ENCODE results near the gene SAP130. TPM values are rescaled to one million over a fixed set of nuclear protein-coding genes. Genes with fewer than 3 reads are reported as not detected.

Gene SAP130
- total RNA-seq, 1 experiment from 2014 or later: 45.6 TPM

DNA sequence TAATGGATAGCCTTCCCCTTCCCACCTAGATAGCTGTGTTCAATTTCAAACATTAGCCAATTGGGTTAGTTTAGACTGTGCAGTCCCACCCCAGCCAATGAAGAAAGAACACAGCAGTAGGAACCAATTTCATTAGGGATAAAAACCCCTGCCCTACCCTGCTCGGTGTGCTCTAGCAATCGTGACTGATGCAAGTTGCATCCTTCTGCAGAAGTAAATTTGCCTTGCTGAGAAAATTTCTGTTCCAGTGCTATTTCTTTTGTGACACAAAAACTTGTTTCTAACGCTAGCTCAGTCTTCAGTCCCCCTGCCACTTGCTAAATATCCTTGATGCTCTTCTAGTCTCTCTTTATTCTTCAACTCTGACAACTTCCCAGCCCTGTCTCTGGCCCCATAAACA is 15.2 kb upstream of the SAP130 start:
- Histone ChIP-seq H3K23ac (ENCODE audit: insufficient read length, low read depth, low read length) (no peak overlapping the region), H4K91ac (ENCODE audit: insufficient read length, low read depth, low read length) (no peak overlapping the region), H3K4ac (ENCODE audit: low read depth, low read length) (no peak overlapping the region), H3K4me2 (ENCODE audit: insufficient read depth, insufficient read length, low read length) (no peak overlapping the region), H4K5ac (ENCODE audit: insufficient read length, low read depth, low read length) (no peak overlapping the region), H3K18ac (ENCODE audit: insufficient read length, low read depth, low read length) (no peak overlapping the region), H4K8ac (replicated peaks; ENCODE audit: insufficient read length, low read depth, low read length) (no peak overlapping the region), H3K56ac (ENCODE audit: insufficient read length, low read depth, low read length) (no peak overlapping the region), H3K79me1 (ENCODE audit: insufficient read depth, low read depth, low read length, poor library complexity, severe bottlenecking) (no peaks in the 10 kb centered on the region), H3K14ac (ENCODE audit: insufficient read depth, low read length) (no peak overlapping the region), H2BK20ac (ENCODE audit: low read depth, low read length, poor library complexity, severe bottlenecking) (no peak overlapping the region), H2AK5ac (ENCODE audit: insufficient read length, low read length) (no peak overlapping the region), H2BK120ac (ENCODE audit: low read depth, low read length, poor library complexity, severe bottlenecking) (no peak overlapping the region), H3K27me3 (ENCODE audit: insufficient read depth, low read length) (no peaks in the 10 kb centered on the region; the same call in 1 of the 2 replicates), H3K23me2 (ENCODE audit: insufficient read length, low read depth, low read length, poor library complexity, severe bottlenecking) (no peaks in the 10 kb centered on the region), H3T11ph (ENCODE audit: low read length) (no peak overlapping the region), H3K9me3 (ENCODE audit: control insufficient read depth, low read depth, low read length) (no peaks in the 10 kb centered on the region), H2BK12ac (ENCODE audit: insufficient read length, low read depth, low read length) (no peak overlapping the region), H3K79me2 (ENCODE audit: insufficient read depth, low read length) (no peaks in the 10 kb centered on the region), H2AFZ (ENCODE audit: low read length) (no peak overlapping the region), H3K27ac (ENCODE audit: insufficient read length, low read depth, low read length) (no peak overlapping the region), H3K9ac (ENCODE audit: extremely low read depth, insufficient read length, low read length) (no peak overlapping the region), H3K4me1 (ENCODE audit: insufficient read depth, low read length) (no peaks in the 10 kb centered on the region), H2BK5ac (ENCODE audit: insufficient read length, low read length) (no peak overlapping the region), H4K20me1 (ENCODE audit: control insufficient read depth, insufficient read depth, insufficient read length) (no peaks in the 10 kb centered on the region), H2BK15ac (ENCODE audit: low read depth, low read length) (no peak overlapping the region)
- Mint-ChIP-seq H3K27ac (peak overlapping the region in 1 of 3 experiments; percentile 31; a peak in 1 of 7 replicates), H3K4me1 (no peaks in the 10 kb centered on the region; a peak in 1 of 4 replicates), H3K27me3 (ENCODE audit: low read depth) (peaks cover 8% of the 10 kb centered on the region), H3K9me3 (peaks cover 38 to 45% of the 10 kb centered on the region in 2 experiments), H3K36me3 (ENCODE audit: insufficient read depth in 1 of 3, low read depth in 3 of 3) (peaks cover 0 to 9% (median 4%) of the 10 kb centered on the region in 3 experiments; a peak in 2 of 7 replicates), H3K4me3 (no peak overlapping the region)
- no CpG with 5 or more reads among the region's 3 CpGs for WGBS (ENCODE audit: extremely low coverage, insufficient read length, low lambda C conversion rate)
- TF ChIP-seq CTCF (conservative IDR thresholded peaks at IDR 0.05): no peak
- no peak for DNase-seq

Measured in H9 (cell line).